Measurements from ENCODE around the gene CDH23. TPM values are rescaled to one million over a fixed set of nuclear protein-coding genes. Genes with fewer than 3 reads are reported as not detected.

CDH23 gene
- total RNA-seq, 8 experiments from 2014 or later: 1.6 to 81.3 (median 3.3) TPM

GRCh38 chr10:71646037-71646436 lies 249.3 kb downstream of the CDH23 start:
- H3K4me3 ChIP-seq: no peak overlapping the region
- no peak for ATAC-seq (replicated peaks in 6 of 8)
- H3K27ac ChIP-seq: no peak overlapping the region
- 100% methylated on average over 1 of the region's 6 CpGs; no CpG with 5 or more reads in 7 of the 10 experiments for WGBS, 10 experiments
- in situ Hi-C loops (cut with MboI; ENCODE audit: low pct_unique_long_range_greater_than_20kb in 2 of 9, low sequenced_read_pairs in 9 of 9, unreplicated experiment in 9 of 9): no loop called here
- H3K4me1 ChIP-seq (replicated peaks in 1 of 2): peaks cover 10 to 16% of the 10 kb centered on the region in 2 donors

GRCh38 chr10:71646592-71647292 lies 250.0 kb downstream of the CDH23 start:
- H3K4me1 ChIP-seq (replicated peaks in 1 of 2): peaks cover 10 to 16% of the 10 kb centered on the region in 2 donors
- peak overlapping the region in 1 of 2 donors; percentile 28 for H3K27ac ChIP-seq
- WGBS, 10 experiments: 58 to 87% (median 66%) methylated on average over 1 to 8 of the region's 13 CpGs; no CpG with 5 or more reads in 5 of the 10 experiments
- ATAC-seq (replicated peaks in 6 of 8): no peak
- H3K4me3 ChIP-seq: no peak overlapping the region
- in situ Hi-C loops (cut with MboI; ENCODE audit: low pct_unique_long_range_greater_than_20kb in 2 of 9, low sequenced_read_pairs in 9 of 9, unreplicated experiment in 9 of 9): no loop called here

GRCh38 chr10:71647526-71648253 lies 251.0 kb downstream of the CDH23 start:
- 0 to 100% (median 58%) methylated on average over 1 to 7 of the region's 14 CpGs; no CpG with 5 or more reads in 2 of the 10 experiments for WGBS, 10 experiments
- in situ Hi-C loops (cut with MboI; ENCODE audit: low pct_unique_long_range_greater_than_20kb in 2 of 9, low sequenced_read_pairs in 9 of 9, unreplicated experiment in 9 of 9): no loop called here
- peaks cover 14 to 18% of the 10 kb centered on the region in 2 donors for H3K4me1 ChIP-seq (replicated peaks in 1 of 2)
- H3K4me3 ChIP-seq: no peak overlapping the region
- peak overlapping the region in 1 of 2 donors; percentile 27 for H3K27ac ChIP-seq
- ATAC-seq (replicated peaks in 6 of 8): peak in 6 of 8 experiments; percentile 30 to 69 (median 57)

GRCh38 chr10:71648254-71648932 lies 251.7 kb downstream of the CDH23 start:
- ATAC-seq (replicated peaks in 6 of 8): no peak
- in situ Hi-C loops (cut with MboI; ENCODE audit: low pct_unique_long_range_greater_than_20kb in 2 of 9, low sequenced_read_pairs in 9 of 9, unreplicated experiment in 9 of 9): no loop called here
- H3K27ac ChIP-seq: peak overlapping the region; percentile 21 to 27
- WGBS, 10 experiments: 40 to 100% (median 49%) methylated on average over 1 to 4 of the region's 10 CpGs; no CpG with 5 or more reads in 2 of the 10 experiments
- H3K4me3 ChIP-seq: no peak overlapping the region
- H3K4me1 ChIP-seq (replicated peaks in 1 of 2): peaks cover 21 to 25% of the 10 kb centered on the region in 2 donors

- Histone ChIP-seq H3K4me3 (no peak overlapping the region), H3K27ac (no peak overlapping the region), H3K4me1 (replicated peaks in 1 of 2) (peaks cover 21 to 30% of the 10 kb centered on the region in 2 donors)
- WGBS, 10 experiments: 100% methylated on average over 1 to 3 of the region's 7 CpGs; no CpG with 5 or more reads in 7 of the 10 experiments
- peak in 2 of 8 experiments; percentile 19 to 40 for ATAC-seq (replicated peaks in 6 of 8)
- in situ Hi-C loops (cut with MboI; ENCODE audit: low pct_unique_long_range_greater_than_20kb in 2 of 9, low sequenced_read_pairs in 9 of 9, unreplicated experiment in 9 of 9): no loop called here
Measured at GRCh38 chr10:71648933-71649320, 252.2 kb downstream of the CDH23 start.

- ATAC-seq (replicated peaks in 6 of 8): no peak
- no peak overlapping the region for H3K4me3 ChIP-seq
- 60 to 100% (median 85%) methylated on average over 1 to 3 of the region's 4 CpGs; no CpG with 5 or more reads in 2 of the 10 experiments for WGBS, 10 experiments
- H3K4me1 ChIP-seq (replicated peaks in 1 of 2): peaks cover 28 to 37% of the 10 kb centered on the region in 2 donors
- H3K27ac ChIP-seq: no peak overlapping the region
- in situ Hi-C loops (cut with MboI; ENCODE audit: low pct_unique_long_range_greater_than_20kb in 2 of 9, low sequenced_read_pairs in 9 of 9, unreplicated experiment in 9 of 9): no loop called here
Measured at GRCh38 chr10:71649631-71650030, 252.9 kb downstream of the CDH23 start.

- H3K4me3 ChIP-seq: no peak overlapping the region
- ATAC-seq (replicated peaks in 6 of 8): peak in 1 of 8 experiments; percentile 15
- H3K27ac ChIP-seq: no peak overlapping the region
- 65 to 100% (median 98%) methylated on average over 1 to 3 of the region's 7 CpGs; no CpG with 5 or more reads in 4 of the 10 experiments for WGBS, 10 experiments
- H3K4me1 ChIP-seq (replicated peaks in 1 of 2): peaks cover 28 to 45% of the 10 kb centered on the region in 2 donors
- in situ Hi-C loops (cut with MboI; ENCODE audit: low pct_unique_long_range_greater_than_20kb in 2 of 9, low sequenced_read_pairs in 9 of 9, unreplicated experiment in 9 of 9): no loop called here
Measured at GRCh38 chr10:71650397-71650796, 253.7 kb downstream of the CDH23 start.

- WGBS, 10 experiments: 84% methylated on average over 5 of the region's 6 CpGs; no CpG with 5 or more reads in 9 of the 10 experiments
- Histone ChIP-seq H3K27ac (no peak overlapping the region), H3K4me3 (no peak overlapping the region), H3K4me1 (replicated peaks in 1 of 2) (peaks cover 35 to 55% of the 10 kb centered on the region in 2 donors)
- ATAC-seq (replicated peaks in 6 of 8): no peak
- in situ Hi-C loops (cut with MboI; ENCODE audit: low pct_unique_long_range_greater_than_20kb in 2 of 9, low sequenced_read_pairs in 9 of 9, unreplicated experiment in 9 of 9): no loop called here
Measured at GRCh38 chr10:71651428-71651827, 254.7 kb downstream of the CDH23 start.

- in situ Hi-C loops (cut with MboI; ENCODE audit: low pct_unique_long_range_greater_than_20kb in 2 of 9, low sequenced_read_pairs in 9 of 9, unreplicated experiment in 9 of 9): no loop called here
- H3K4me1 ChIP-seq (replicated peaks in 1 of 2): peaks cover 40 to 60% of the 10 kb centered on the region in 2 donors
- no peak for ATAC-seq (replicated peaks in 6 of 8)
- H3K4me3 ChIP-seq: no peak overlapping the region
- WGBS, 10 experiments: 10 to 100% (median 57%) methylated on average over 1 to 2 of the region's 4 CpGs; no CpG with 5 or more reads in 3 of the 10 experiments
- no peak overlapping the region for H3K27ac ChIP-seq
Measured at GRCh38 chr10:71651928-71652327, 255.2 kb downstream of the CDH23 start.

GRCh38 chr10:71653044-71653443 lies 256.3 kb downstream of the CDH23 start:
- H3K27ac ChIP-seq: peak overlapping the region in 1 of 2 donors; percentile 63
- H3K4me3 ChIP-seq: no peak overlapping the region
- WGBS, 10 experiments: 40 to 83% methylated on average over 1 of the region's 1 CpG; no CpG with 5 or more reads in 8 of the 10 experiments
- in situ Hi-C loops (cut with MboI; ENCODE audit: low pct_unique_long_range_greater_than_20kb in 2 of 9, low sequenced_read_pairs in 9 of 9, unreplicated experiment in 9 of 9): no loop called here
- peak in 5 of 8 experiments; percentile 51 to 70 (median 61) for ATAC-seq (replicated peaks in 6 of 8)
- peaks cover 43 to 63% of the 10 kb centered on the region in 2 donors for H3K4me1 ChIP-seq (replicated peaks in 1 of 2)

GRCh38 chr10:71656220-71656619 lies 259.5 kb downstream of the CDH23 start:
- peaks cover 56 to 67% of the 10 kb centered on the region in 2 donors for H3K4me1 ChIP-seq (replicated peaks in 1 of 2)
- WGBS, 10 experiments: 44 to 100% (median 88%) methylated on average over 1 to 3 of the region's 7 CpGs; no CpG with 5 or more reads in 6 of the 10 experiments

GRCh38 chr10:71657604-71658466 lies 261.1 kb downstream of the CDH23 start:
- WGBS, 10 experiments: 8 to 100% (median 49%) methylated on average over 1 to 7 of the region's 16 CpGs; no CpG with 5 or more reads in 2 of the 10 experiments
- no peak overlapping the region for H3K4me3 ChIP-seq
- peak in 5 of 8 experiments; percentile 38 to 50 (median 41) for ATAC-seq (replicated peaks in 6 of 8)
- peaks cover 58 to 75% of the 10 kb centered on the region in 2 donors for H3K4me1 ChIP-seq (replicated peaks in 1 of 2)
- in situ Hi-C loops (cut with MboI; ENCODE audit: low pct_unique_long_range_greater_than_20kb in 2 of 9, low sequenced_read_pairs in 9 of 9, unreplicated experiment in 9 of 9): no loop called here
- peak overlapping the region; percentile 49 to 53 for H3K27ac ChIP-seq

More at GRCh38 chr10:71656220-71656619, 259.5 kb downstream of the CDH23 start:
- in situ Hi-C loops (cut with MboI; ENCODE audit: low pct_unique_long_range_greater_than_20kb in 2 of 9, low sequenced_read_pairs in 9 of 9, unreplicated experiment in 9 of 9): no loop called here
- H3K4me3 ChIP-seq: no peak overlapping the region
- ATAC-seq (replicated peaks in 6 of 8): no peak
- H3K27ac ChIP-seq: peak overlapping the region in 1 of 2 donors; percentile 44

Data from motor neuron (in vitro differentiated cells).